Neuronal stem cell (in vitro differentiated cells): ENCODE measurements around the gene ENDOV.
"Not testable (repeated sequence)": the region's sequence is repeated elsewhere in the genome, so short reads cannot be mapped to it uniquely, and the experiment has no call there.

ENCODE experiments used
- DNase-seq: peaks from one replicate; pipeline ENCODE4 v3.0.0-alpha.2; 2013; ENCODE audit warnings: low spot score
- H2AFZ ChIP-seq: one replicate; pipeline ENCODE4 v1.6.1; 2013; ENCODE audit warnings: mild to moderate bottlenecking, low read length, inconsistent platforms
- H2AK5ac ChIP-seq: 2 replicates; pipeline ENCODE4 v1.6.1; 2013; ENCODE audit warnings: low read depth, mild to moderate bottlenecking, inconsistent platforms, low read length, moderate library complexity, mixed read lengths
- H2BK120ac ChIP-seq: 2 replicates; pipeline ENCODE4 v1.6.1; 2013; ENCODE audit warnings: low read depth, mild to moderate bottlenecking, inconsistent platforms, low read length, moderate library complexity, mixed read lengths
- H2BK12ac ChIP-seq: one replicate; pipeline ENCODE4 v1.6.1; 2013; ENCODE audit warnings: low read length, inconsistent platforms
- H2BK15ac ChIP-seq: 2 replicates; pipeline ENCODE4 v1.6.1; 2013; ENCODE audit warnings: mild to moderate bottlenecking, low read length, inconsistent platforms, mixed read lengths
- H2BK5ac ChIP-seq: one replicate; pipeline ENCODE4 v1.6.1; 2013; ENCODE audit warnings: inconsistent platforms, mild to moderate bottlenecking, low read length, moderate library complexity
- H3K14ac ChIP-seq: one replicate; pipeline ENCODE4 v1.6.1; 2013; ENCODE audit warnings: low read length, inconsistent platforms
- H3K18ac ChIP-seq: 2 replicates; pipeline ENCODE4 v1.6.1; 2013; ENCODE audit warnings: low read length, inconsistent platforms
- H3K23ac ChIP-seq: 2 replicates; pipeline ENCODE4 v1.6.1; 2013; ENCODE audit warnings: low read depth, mild to moderate bottlenecking, mixed read lengths, low read length, inconsistent platforms; ENCODE audit not compliant: poor library complexity
- H3K27ac ChIP-seq: replicated peaks from 3 replicates; pipeline ENCODE4 v1.5.1; 2013; ENCODE audit warnings: low read length, inconsistent platforms
- H3K27me3 ChIP-seq, 3 experiments: 2 replicates each; pipeline ENCODE4 v1.6.1; 2013; ENCODE audit warnings: low read length in 3 of 3, mild to moderate bottlenecking in 2 of 3, inconsistent platforms in 1 of 3, low read depth in 1 of 3, mixed read lengths in 1 of 3, moderate library complexity in 1 of 3; ENCODE audit not compliant: control insufficient read depth in 3 of 3, insufficient read depth in 3 of 3
- H3K36me3 ChIP-seq, 2 donors: replicated peaks in 1 of 2; 2 replicates each; pipeline ENCODE4 v1.6.1; 2013; ENCODE audit warnings: low read length in 2 of 2; ENCODE audit not compliant: control insufficient read depth in 2 of 2, insufficient read depth in 2 of 2
- H3K4ac ChIP-seq: 2 replicates; pipeline ENCODE4 v1.6.1; 2013; ENCODE audit warnings: inconsistent platforms, mild to moderate bottlenecking, low read length, moderate library complexity
- H3K4me1 ChIP-seq, 2 donors: 1 replicate in 1 of 2; 2 replicates in 1 of 2; pipeline ENCODE4 v1.6.1; 2013; ENCODE audit warnings: low read length in 2 of 2, low read depth in 1 of 2; ENCODE audit not compliant: control insufficient read depth in 2 of 2, insufficient read depth in 1 of 2
- H3K4me2 ChIP-seq: one replicate; pipeline ENCODE4 v1.6.1; 2013; ENCODE audit warnings: mild to moderate bottlenecking, low read length, inconsistent platforms; ENCODE audit not compliant: insufficient read depth, poor library complexity, severe bottlenecking
- H3K4me3 ChIP-seq, 2 donors: 2 replicates each; pipeline ENCODE4 v1.5.1; 2013; ENCODE audit warnings: low read length in 2 of 2, mild to moderate bottlenecking in 2 of 2, inconsistent platforms in 1 of 2, moderate library complexity in 1 of 2
- H3K79me1 ChIP-seq: one replicate; pipeline ENCODE4 v1.6.1; 2013; ENCODE audit warnings: low read depth, mild to moderate bottlenecking, inconsistent platforms, low read length, moderate library complexity
- H3K9ac ChIP-seq: one replicate; pipeline ENCODE4 v1.6.1; 2013; ENCODE audit warnings: mild to moderate bottlenecking, low read depth, low read length, inconsistent platforms; ENCODE audit not compliant: poor library complexity
- H3K9me3 ChIP-seq, 2 donors: replicated peaks in 1 of 2; 2 replicates each; pipeline versions ENCODE3 to v1.6.1; 2013; ENCODE audit warnings: low read length in 2 of 2, mild to moderate bottlenecking in 2 of 2, inconsistent platforms in 1 of 2, low read depth in 1 of 2, mixed read lengths in 1 of 2, moderate library complexity in 1 of 2; ENCODE audit not compliant: control insufficient read depth in 2 of 2, insufficient read depth in 1 of 2
- H4K8ac ChIP-seq: one replicate; pipeline ENCODE4 v1.6.1; 2013; ENCODE audit warnings: low read depth, mild to moderate bottlenecking, inconsistent platforms, low read length, moderate library complexity
- H4K91ac ChIP-seq: one replicate; pipeline ENCODE4 v1.6.1; 2013; ENCODE audit warnings: low read length, low read depth, mild to moderate bottlenecking, inconsistent platforms; ENCODE audit not compliant: poor library complexity
- WGBS, 2 donors: extraction: QIAGEN DNeasy Blood & Tissue Kit; methylation state at CpG; one replicate each; pipeline ENCODE4 v1.1.7; 2013; ENCODE audit warnings: missing lambda C conversion rate in 2 of 2, mixed read lengths in 1 of 2; ENCODE audit not compliant: insufficient read length in 2 of 2, insufficient replicate concordance in 1 of 2; ENCODE audit errors: extremely low coverage in 2 of 2; 5-methylcytosine and 5-hydroxymethylcytosine counted together

ENDOV gene

GRCh38 chr17:80402959-80403358, 12.0 kb upstream of the ENDOV start:
- H3K9me3 ChIP-seq = no peaks in the 10 kb centered on the region
- DNase-seq = no peak
- no peaks in the 10 kb centered on the region for H3K79me1 ChIP-seq
- no peak overlapping the region for H2BK15ac ChIP-seq
- H3K27me3 ChIP-seq = no peaks in the 10 kb centered on the region
- no peaks in the 10 kb centered on the region for H3K36me3 ChIP-seq
- H2AK5ac ChIP-seq = no peak overlapping the region
- no peak overlapping the region for H3K27ac ChIP-seq
- H3K23ac ChIP-seq = no peak overlapping the region
- no peak overlapping the region for H3K4ac ChIP-seq
- H2BK5ac ChIP-seq = no peak overlapping the region
- H3K9ac ChIP-seq = no peak overlapping the region
- no CpG with 5 or more reads among the region's 4 CpGs for WGBS, 2 donors
- no peak overlapping the region for H4K91ac ChIP-seq
- H3K4me3 ChIP-seq = no peak overlapping the region
- no peak overlapping the region for H2AFZ ChIP-seq
- H3K4me2 ChIP-seq = no peak overlapping the region
- H3K4me1 ChIP-seq = no peaks in the 10 kb centered on the region
- no peak overlapping the region for H2BK120ac ChIP-seq
- H3K18ac ChIP-seq = no peak overlapping the region
- H3K14ac ChIP-seq = no peak overlapping the region
- H2BK12ac ChIP-seq = no peak overlapping the region
- H4K8ac ChIP-seq = no peak overlapping the region

DNA sequence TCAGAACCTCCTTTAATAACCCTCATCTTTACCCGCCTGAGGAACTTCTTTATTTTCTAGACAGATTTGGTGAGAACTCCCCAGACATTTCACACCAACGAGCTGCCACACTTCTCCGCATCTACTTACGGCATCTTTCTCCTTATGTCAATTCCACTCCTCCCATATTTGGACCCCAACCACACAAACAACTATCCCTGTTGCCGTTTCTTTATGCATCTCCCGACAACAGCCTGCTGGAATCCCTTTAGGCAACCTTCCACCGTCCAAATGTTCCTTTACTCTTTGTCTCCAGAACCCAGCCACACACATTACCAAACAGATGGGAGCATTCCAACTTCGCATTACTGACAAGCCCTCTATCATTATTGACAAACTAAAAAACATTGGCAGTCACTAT, 8.8 kb upstream of the ENDOV start:
- WGBS, 2 donors = no CpG with 5 or more reads among the region's 8 CpGs
- no peak overlapping the region for H2BK12ac ChIP-seq
- H3K27me3 ChIP-seq = no peaks in the 10 kb centered on the region
- H2AK5ac ChIP-seq = no peak overlapping the region
- H4K91ac ChIP-seq = no peak overlapping the region
- DNase-seq = no peak
- no peaks in the 10 kb centered on the region for H3K79me1 ChIP-seq
- H3K4ac ChIP-seq = no peak overlapping the region
- no peak overlapping the region for H3K9ac ChIP-seq
- H2BK15ac ChIP-seq = no peak overlapping the region
- no peak overlapping the region for H2BK120ac ChIP-seq
- H3K4me3 ChIP-seq = no peak overlapping the region
- no peak overlapping the region for H4K8ac ChIP-seq
- H3K36me3 ChIP-seq = no peaks in the 10 kb centered on the region
- H3K4me1 ChIP-seq = no peaks in the 10 kb centered on the region
- no peak overlapping the region for H2BK5ac ChIP-seq
- no peak overlapping the region for H3K27ac ChIP-seq
- H2AFZ ChIP-seq = no peak overlapping the region
- H3K4me2 ChIP-seq = no peak overlapping the region
- no peak overlapping the region for H3K18ac ChIP-seq
- no peak overlapping the region for H3K14ac ChIP-seq
- no peaks in the 10 kb centered on the region for H3K9me3 ChIP-seq
- no peak overlapping the region for H3K23ac ChIP-seq

GRCh38 chr17:80407917-80408316, 7.0 kb upstream of the ENDOV start:
- H2BK5ac ChIP-seq, H3K9ac ChIP-seq, H2AFZ ChIP-seq, H3K4ac ChIP-seq, H2AK5ac ChIP-seq, H3K4me3 ChIP-seq, H4K8ac ChIP-seq, H2BK12ac ChIP-seq, H3K79me1 ChIP-seq, H3K4me1 ChIP-seq, H3K36me3 ChIP-seq, H2BK120ac ChIP-seq, H3K23ac ChIP-seq, DNase-seq, H3K18ac ChIP-seq, H3K14ac ChIP-seq, H3K4me2 ChIP-seq, H2BK15ac ChIP-seq, H4K91ac ChIP-seq, H3K27me3 ChIP-seq, H3K27ac ChIP-seq, H3K9me3 ChIP-seq: not testable (repeated sequence)
- no CpG with 5 or more reads among the region's 5 CpGs for WGBS, 2 donors

- Histone ChIP-seq H2BK12ac (no peak overlapping the region), H3K4ac (no peak overlapping the region), H2BK5ac (no peak overlapping the region), H2BK15ac (no peak overlapping the region), H3K4me3 (no peak overlapping the region), H3K9ac (no peak overlapping the region), H2AFZ (no peak overlapping the region), H3K9me3 (no peaks in the 10 kb centered on the region), H3K27ac (no peak overlapping the region), H3K4me2 (no peak overlapping the region), H3K36me3 (no peaks in the 10 kb centered on the region), H3K27me3 (peaks cover 0 to 6% (median 0%) of the 10 kb centered on the region in 3 experiments), H4K8ac (no peak overlapping the region), H2AK5ac (no peak overlapping the region), H3K79me1 (peaks cover 4% of the 10 kb centered on the region), H3K23ac (no peak overlapping the region), H3K18ac (no peak overlapping the region), H2BK120ac (no peak overlapping the region), H3K14ac (no peak overlapping the region), H4K91ac (no peak overlapping the region), H3K4me1 (no peaks in the 10 kb centered on the region)
- no peak for DNase-seq
- WGBS, 2 donors = no CpG with 5 or more reads among the region's 6 CpGs
Measured at GRCh38 chr17:80408872-80409271, 6.1 kb upstream of the ENDOV start.
